T-helper 1 cell (primary cell): ENCODE data around the gene SPPL2B.
"Not testable (repeated sequence)": the region's sequence is repeated elsewhere in the genome, so short reads cannot be mapped to it uniquely, and the experiment has no call there.

ENCODE experiments used
- DNase-seq, 5 donors: peaks; one replicate each; pipeline ENCODE4 v3.0.0-alpha.2; 2012 to 2020

Gene SPPL2B

GRCh38 chr19:2382530-2383222, 54.2 kb downstream of the SPPL2B start:
- DNase-seq, result no peak

- DNase-seq, result peak in 1 of 5 donors; percentile 8
Measured at GRCh38 chr19:2385053-2385721, 56.7 kb downstream of the SPPL2B start.

DNA sequence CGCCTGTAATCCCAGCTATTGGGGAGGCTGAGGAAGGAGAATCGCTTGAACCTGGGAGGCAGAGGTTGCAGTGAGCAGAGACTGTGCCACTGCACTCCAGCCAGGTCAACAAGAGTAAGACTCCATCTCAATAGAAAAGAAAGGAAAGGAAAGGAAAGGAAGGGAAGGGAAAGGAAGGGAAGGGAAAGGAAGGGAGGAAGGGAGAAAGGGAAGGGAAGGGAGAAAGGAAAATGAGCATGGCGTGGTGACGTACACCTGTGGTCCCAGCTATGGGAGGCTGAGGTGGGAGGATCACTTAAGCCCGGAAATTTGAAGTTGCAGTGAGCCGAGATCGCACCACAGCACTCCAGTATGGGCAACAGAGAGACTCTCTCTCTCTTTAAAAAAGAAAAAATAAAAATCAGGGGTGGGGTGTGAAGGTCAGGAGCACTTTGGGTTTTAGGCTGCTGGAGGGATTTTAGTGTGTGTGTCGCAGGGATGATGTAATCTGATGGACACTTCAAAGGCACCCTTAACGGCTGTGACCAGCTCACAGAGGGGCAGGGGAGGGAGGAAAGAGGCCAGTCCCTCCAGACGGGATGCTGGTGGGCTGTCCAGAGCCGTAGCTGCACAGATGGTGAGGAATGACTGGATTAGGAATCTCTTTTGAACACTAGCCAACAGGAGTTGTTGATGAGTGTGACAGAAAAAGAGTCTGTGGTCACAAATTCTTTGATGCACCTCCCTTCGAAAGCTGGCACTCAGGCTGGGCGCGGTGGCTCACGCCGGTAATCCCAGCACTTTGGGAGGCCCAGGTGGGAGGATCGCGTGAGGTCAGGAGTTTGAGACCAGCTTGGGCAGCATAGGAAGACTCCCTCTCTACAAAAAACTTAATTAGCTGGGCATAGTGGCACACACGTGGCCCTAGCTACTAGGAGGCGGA, 59.1 kb downstream of the SPPL2B start:
- no peak for DNase-seq

- DNase-seq, result no peak
Measured at GRCh38 chr19:2389594-2389993, 61.1 kb downstream of the SPPL2B start.

DNA sequence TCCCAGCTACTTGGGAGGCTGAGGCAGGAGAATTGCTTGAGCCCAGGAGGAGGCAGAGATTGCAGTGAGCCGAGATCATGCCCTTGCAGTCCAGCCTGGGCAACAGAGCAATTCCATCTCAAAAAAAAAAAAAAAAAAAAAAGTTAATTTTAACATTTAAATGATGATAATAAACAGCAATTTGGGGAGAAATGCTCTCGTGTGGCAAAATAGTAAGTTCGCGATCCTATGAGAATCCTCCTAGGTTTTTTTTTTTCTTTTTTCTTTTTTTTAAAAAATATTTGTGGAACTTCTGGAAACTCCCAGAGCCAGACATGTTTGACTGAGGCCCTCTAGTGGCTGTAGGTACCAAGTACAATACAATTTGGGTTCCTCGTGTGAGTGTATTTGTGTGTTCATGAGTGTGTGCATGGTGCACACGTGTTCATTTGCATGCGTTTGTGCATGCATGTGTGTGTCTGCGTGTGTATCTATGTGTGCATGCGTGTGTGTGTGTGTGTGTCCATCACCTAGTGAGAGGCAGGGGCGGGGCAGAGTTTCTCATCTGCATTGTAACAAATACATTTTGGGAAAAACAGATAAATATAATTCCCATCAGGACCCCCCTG, 62.7 kb downstream of the SPPL2B start:
- DNase-seq, result peak in 3 of 5 donors; percentile 14 to 65 (median 33)

- DNase-seq, result no peak
Measured at GRCh38 chr19:2392366-2392765, 63.9 kb downstream of the SPPL2B start.

- DNase-seq, result not testable (repeated sequence)
Measured at GRCh38 chr19:2392899-2393298, 64.4 kb downstream of the SPPL2B start.

DNA sequence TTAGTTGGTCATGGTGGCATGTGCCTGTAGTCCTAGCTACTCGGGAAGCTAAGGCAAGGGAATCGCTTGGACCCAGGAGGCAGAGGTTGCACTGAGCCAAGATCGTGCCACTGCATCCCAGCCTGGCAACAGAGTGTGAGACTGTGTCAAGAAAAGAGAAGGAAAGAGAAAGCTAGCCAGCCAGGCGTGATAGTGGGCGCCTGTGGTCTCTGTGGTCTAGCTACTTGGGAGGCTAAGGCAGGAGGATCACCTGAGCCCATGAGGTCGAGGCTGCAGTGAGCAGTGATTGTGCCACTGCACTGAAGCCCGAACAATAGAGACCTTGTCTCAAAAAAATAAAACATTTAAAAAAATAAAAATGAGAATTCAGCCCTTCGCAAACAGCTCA, 65.6 kb downstream of the SPPL2B start:
- no peak for DNase-seq

GRCh38 chr19:2394442-2395292, 66.2 kb downstream of the SPPL2B start:
- no peak for DNase-seq

- DNase-seq, result not testable (repeated sequence)
Measured at GRCh38 chr19:2395293-2395829, 66.9 kb downstream of the SPPL2B start.

- not testable (repeated sequence) for DNase-seq
Measured at GRCh38 chr19:2397173-2397572, 68.7 kb downstream of the SPPL2B start.

DNA sequence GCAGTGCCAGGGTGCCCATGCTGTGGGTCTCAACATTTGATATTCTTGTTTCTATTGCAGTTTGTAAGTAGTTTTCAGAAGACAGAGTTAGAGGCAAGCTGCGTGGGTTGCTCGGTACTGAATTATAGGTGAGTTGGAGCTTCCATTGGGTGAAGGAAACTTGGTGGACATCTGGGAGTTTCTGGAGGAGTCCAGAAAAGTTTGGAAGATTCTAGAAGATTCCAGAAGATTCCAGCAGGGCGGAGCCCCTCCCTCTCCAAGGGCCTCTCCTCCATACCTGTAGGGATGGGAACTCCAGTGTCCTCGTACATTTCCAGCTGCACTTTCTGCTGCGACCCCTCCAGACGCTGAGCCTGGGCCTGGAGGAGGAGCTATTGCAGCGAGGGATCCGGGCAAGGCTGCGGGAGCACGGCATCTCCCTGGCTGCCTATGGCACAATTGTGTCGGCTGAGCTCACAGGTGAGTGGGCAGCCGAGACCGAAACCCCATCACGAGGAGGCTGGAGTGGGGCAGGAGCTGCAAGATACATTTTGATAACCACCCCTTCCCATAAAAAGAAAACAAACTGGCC, 70.3 kb downstream of the SPPL2B start:
- DNase-seq, result no peak

- no peak for DNase-seq
Measured at GRCh38 chr19:2399582-2399981, 71.1 kb downstream of the SPPL2B start.
